ENCODE results near the gene TJP3.
A peak's percentile ranks its signal among the peaks of the same experiment; 100 is the strongest.

The TJP3 gene

GRCh38 chr19:3719868-3720267 lies 11.7 kb downstream of the TJP3 start:
- DNase-seq = no peak

DNA sequence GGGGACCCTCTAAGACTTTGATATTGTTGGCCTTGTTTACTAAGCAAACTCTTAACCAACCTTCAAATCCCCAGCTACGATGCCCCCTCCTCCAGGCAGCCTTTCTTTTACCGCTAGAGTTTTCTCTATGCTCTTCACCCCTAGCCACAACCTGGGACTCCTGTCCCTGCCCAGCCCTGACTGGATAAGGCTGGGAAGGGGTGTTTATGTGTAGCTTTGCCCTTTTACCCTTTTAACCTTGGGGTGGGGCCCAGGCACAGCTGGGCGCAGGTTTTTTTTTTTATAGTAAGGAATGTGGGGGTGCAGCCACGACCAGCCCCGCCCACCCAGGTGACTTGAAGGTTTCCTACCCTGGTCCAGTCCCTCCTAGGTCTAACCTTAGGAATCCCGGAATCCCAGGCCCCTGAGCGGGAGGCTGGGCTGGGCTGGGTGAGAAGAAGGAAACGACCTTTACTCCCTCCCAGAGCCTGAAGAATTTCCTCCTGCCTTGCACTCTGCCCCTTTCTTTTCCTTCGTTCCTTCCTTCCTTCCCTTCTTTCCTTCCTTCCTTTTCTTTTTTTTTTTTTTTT lies 12.2 kb downstream of the TJP3 start:
- no peak for DNase-seq

DNA sequence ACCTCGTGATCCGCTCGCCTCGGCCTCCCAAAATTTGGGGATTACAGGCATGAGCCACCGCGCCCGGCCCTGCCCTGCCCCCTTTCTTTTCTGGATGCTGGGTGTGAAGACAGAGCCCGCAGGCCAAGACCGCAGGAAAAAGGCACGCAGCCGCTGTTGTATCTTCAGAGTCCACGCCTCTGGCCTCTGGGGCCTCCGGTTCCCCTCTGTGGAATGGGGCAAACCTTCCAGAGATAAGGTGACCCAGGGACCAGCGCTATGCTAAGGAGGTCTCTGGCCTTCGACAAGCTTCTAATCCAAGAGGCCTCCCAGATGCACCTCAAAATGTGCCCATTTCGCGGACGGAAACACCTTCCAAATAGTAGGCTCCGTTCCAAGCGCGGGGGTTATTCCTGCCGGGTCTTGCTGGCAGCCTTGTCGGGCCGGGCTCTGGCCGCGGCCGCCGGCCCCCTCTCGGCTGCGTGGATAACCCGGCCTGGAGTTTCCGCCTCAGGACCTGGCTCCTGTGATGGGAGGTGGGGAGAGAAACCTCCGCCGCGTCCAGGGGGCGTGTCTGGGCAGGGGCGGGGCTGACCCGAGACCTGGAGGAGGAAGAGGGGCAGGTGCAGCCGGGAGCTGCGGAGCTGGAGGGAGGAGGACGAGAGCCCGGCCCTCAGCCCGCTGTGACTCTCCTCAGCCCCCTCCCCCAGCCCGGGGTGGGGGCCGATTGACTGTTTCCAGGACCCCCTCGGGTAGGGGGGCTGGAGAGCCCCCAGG lies 13.1 kb downstream of the TJP3 start:
- peak; percentile 88 to 91 for DNase-seq

DNA sequence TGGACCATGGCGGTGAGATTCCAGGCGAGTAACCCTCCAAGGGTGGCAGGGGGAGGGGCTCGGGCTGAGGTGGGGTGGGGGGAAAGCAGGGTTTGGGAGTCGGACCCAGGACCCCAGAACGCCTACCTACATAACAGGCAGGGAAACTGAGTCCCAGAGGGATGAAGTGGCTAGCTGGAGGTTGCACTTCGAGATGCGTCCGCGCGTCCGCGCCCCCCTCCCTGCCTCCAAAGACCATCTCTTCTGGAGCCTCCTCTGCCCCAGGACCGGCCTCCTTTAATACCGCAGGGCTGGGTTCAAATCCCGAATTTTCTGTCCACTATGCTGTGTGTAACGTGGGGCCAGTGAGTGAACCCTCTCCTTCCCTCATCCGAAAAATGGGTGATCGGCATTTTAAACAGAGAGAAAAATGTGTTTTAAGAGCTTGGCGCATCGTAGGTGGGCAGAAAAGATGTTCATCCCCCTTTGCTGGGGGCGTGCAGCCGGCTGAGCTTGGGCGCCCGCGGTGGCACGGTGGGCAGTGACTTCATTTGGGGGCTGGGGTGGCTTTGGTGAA lies 13.8 kb downstream of the TJP3 start:
- no peak for DNase-seq

- no peak for DNase-seq
Measured at GRCh38 chr19:3722443-3723109, 14.4 kb downstream of the TJP3 start.

GRCh38 chr19:3723110-3723488 lies 14.9 kb downstream of the TJP3 start:
- DNase-seq = no peak

- no peak for DNase-seq
Measured at GRCh38 chr19:3723883-3724282, 15.7 kb downstream of the TJP3 start.

GRCh38 chr19:3725121-3725520 lies 16.9 kb downstream of the TJP3 start:
- no peak for DNase-seq

DNA sequence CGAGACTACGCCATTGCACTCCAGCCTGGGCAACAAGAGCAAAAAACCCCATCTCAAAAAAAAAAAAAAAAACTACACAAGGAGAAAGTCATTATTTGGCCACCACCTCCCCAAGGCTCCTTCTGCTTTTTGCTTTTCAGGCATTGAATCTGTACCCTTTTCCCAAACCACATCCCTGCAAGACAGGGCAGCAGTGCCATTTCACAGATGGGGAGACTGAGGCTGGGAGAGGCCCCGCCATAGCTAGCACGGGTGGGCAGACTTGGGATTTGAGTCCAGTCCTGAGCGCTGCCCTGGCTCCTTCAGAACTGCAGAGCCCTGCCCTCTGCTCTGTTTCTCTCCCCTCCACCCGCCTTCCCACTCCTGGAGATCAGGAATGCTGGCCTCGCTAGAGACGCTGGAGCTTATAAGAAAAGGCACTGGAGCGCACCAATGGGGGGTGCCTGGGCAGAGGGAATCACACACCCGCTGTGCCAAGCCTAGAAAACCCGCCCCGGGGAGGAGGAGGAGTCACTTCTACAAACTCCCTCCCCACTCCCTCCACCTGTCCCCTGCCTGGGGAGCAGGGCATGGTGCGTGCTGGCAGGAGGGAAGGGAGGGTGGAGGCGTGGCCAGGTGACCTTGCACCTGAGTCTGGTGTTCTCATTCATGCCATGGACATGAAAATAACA lies 17.6 kb downstream of the TJP3 start:
- no peak for DNase-seq

- no peak for DNase-seq
Measured at GRCh38 chr19:3730457-3730958, 22.3 kb downstream of the TJP3 start.

DNA sequence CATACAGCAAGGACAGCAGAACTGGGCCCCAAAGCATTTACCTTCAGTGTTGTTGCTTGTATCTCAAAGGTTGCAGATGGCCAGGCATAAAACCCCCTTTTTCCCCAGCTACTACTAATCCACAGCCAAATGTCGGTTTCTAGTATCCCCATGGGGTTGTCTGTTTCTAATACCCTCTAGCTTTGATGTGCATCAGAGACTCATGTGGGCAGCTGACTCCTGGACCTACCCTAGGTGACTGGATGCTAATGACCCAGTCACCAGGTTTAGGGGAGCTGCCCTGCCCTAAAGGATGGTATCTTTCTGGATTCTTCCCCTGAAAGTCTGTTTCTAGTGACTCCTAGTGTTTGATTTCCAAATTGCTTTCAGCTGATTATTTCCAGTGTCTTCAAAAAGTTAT lies 23.9 kb downstream of the TJP3 start:
- DNase-seq = no peak

GRCh38 chr19:3733549-3734309 lies 25.5 kb downstream of the TJP3 start:
- DNase-seq = no peak

DNA sequence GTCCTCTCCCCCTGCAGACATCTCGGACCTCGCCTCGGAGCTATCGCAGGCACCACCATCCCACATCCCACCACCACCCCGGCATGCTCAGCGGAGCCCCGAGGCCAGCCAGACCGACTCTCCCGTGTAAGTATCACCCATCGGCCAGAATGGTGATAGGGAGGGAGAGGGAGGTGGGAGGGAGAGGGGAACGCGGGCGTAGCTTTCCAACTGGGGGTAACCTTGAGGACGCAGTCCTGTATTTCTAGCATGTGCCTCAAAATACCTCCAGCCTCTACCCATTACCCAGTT lies 26.1 kb downstream of the TJP3 start:
- no peak for DNase-seq

- no peak for DNase-seq
Measured at GRCh38 chr19:3736106-3736724, 28.0 kb downstream of the TJP3 start.

DNA sequence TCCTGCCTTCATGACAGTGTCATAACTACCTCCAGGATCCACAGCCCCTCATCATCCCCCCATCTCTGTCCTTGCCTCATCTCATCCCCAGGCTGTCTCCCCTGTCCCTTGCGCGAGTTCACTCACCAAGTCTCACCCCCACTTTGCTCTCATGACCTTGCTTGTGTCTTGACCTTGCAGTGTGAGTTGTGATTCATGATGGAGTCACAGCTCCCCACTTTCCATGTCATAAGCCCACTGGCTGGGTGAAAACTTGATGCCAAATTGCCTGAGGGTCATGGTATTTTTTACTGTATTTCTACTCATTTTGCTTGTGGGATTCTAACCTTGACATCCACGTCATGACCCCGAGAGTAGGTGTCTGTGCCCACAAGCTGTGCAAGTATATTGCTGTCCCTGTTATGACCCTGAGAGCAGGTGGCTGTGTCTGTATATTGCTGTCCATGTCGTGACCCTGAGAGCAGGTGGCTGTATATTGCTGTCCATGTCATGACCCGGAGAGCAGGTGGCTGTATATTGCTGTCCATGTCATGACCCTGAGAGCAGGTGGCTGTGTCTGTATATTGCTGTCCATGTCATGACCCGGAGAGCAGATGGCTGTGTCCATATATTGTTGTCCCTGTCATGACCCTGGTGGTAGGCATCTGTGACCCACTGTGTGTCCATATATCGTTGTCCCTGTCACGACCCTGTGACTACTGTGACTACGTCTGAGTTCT lies 29.5 kb downstream of the TJP3 start:
- DNase-seq = no peak

GRCh38 chr19:3738477-3739220 lies 30.5 kb downstream of the TJP3 start:
- no peak for DNase-seq

- DNase-seq = no peak
Measured at GRCh38 chr19:3740431-3740830, 32.2 kb downstream of the TJP3 start.

GRCh38 chr19:3743486-3743885 lies 35.3 kb downstream of the TJP3 start:
- DNase-seq = no peak

DNA sequence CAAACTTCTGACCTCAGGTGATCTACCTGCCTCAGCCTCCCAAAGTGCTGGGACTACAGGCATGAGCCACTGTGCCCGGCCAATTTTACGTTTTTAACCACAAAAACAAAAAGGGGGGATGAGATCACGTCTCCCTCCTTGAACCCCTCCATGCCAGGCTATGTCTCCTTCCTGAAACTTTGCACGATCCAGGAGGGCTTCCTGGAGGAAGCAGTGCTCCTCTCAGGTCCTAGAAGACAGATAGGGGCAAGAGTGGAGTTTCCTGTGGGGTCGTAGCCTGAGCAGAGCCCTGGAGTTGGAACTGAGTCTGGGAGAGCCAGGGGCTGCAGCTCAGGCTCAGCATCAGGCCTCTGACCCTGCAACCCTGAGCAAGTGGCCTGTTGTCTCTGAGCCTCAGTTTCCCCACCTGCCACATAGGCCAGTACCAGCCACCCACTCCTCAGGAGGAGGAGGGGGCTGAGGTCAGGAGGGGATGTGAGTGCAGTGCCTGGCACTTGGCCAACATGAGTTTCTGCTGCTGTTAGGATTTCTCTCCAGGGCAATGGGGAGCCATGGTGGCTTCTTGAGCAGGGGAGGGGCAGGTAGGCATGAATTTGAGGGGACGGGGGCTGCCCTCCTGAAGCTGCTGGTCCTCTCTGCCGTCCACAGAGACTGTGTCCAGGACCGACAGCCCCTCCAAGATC lies 37.3 kb downstream of the TJP3 start:
- no peak for DNase-seq

GRCh38 chr19:3746371-3747056 lies 38.3 kb downstream of the TJP3 start:
- DNase-seq = no peak

Measured in activated CD4-positive, alpha-beta T cell treated with anti-CD3 and anti-CD28 coated beads, Interleukin-2, amount 50 U/mL, for 4 hours (primary cell).